CD4-positive, CD25-positive, alpha-beta regulatory T cell (primary cell): ENCODE measurements around the gene PNKD. TPM values are rescaled to one million over a fixed set of nuclear protein-coding genes. Genes with fewer than 3 reads are reported as not detected.

Experiments
- ATAC-seq, 2 donors: fragments of 150-1000 bp; cut with Tn5 transposase; one replicate each; pipeline ENCODE4 v1.10.0; 2021; ENCODE audit warnings: low read depth in 2 of 2, moderate number of reproducible peaks in 2 of 2, moderate library complexity in 1 of 2
- DNase-seq, 3 donors: peaks; one replicate each; pipeline versions ENCODE4 v3.0.0 to v3.0.0-alpha.2; 2012 to 2022; ENCODE audit warnings: mixed read lengths in 1 of 3
- H3K27ac ChIP-seq: one replicate; pipeline ENCODE4 v1.7.0; 2013; ENCODE audit warnings: mild to moderate bottlenecking, low read length; ENCODE audit not compliant: insufficient read depth, poor library complexity, severe bottlenecking
- H3K27me3 ChIP-seq: one replicate; pipeline ENCODE4 v1.7.0; 2013; ENCODE audit warnings: low read length; ENCODE audit not compliant: control insufficient read depth, insufficient read depth
- H3K36me3 ChIP-seq: one replicate; pipeline ENCODE4 v1.7.0; 2013; ENCODE audit warnings: mild to moderate bottlenecking, low read length, moderate library complexity; ENCODE audit not compliant: control insufficient read depth, insufficient read depth
- H3K4me1 ChIP-seq: 2 replicates; pipeline ENCODE4 v1.7.0; 2013; ENCODE audit warnings: mild to moderate bottlenecking, low read length; ENCODE audit not compliant: insufficient read depth, control insufficient read depth, poor library complexity, severe bottlenecking
- H3K4me3 ChIP-seq: one replicate; pipeline ENCODE4 v1.7.0; 2013; ENCODE audit warnings: low read depth, mild to moderate bottlenecking, low read length, moderate library complexity
- H3K9me3 ChIP-seq, 2 experiments: 1 replicate in 1 of 2; 2 replicates in 1 of 2; pipeline ENCODE4 v1.7.0; 2013; ENCODE audit warnings: low read length in 2 of 2, mild to moderate bottlenecking in 1 of 2, moderate library complexity in 1 of 2; ENCODE audit not compliant: control insufficient read depth in 2 of 2
- H3K27ac Mint-ChIP-seq, 3 donors: one replicate each; pipeline ENCODE4 v1.8.0; 2020 to 2022; ENCODE audit warnings: mild to moderate bottlenecking in 3 of 3, mixed read lengths in 3 of 3, moderate library complexity in 2 of 3
- H3K27me3 Mint-ChIP-seq: one replicate; pipeline ENCODE4 v1.8.0; 2022; ENCODE audit warnings: mild to moderate bottlenecking, mixed read lengths
- H3K36me3 Mint-ChIP-seq: one replicate; pipeline ENCODE4 v1.8.0; 2020; ENCODE audit warnings: mixed read lengths
- H3K4me1 Mint-ChIP-seq, 4 donors: one replicate each; pipeline ENCODE4 v1.8.0; 2020 to 2022; ENCODE audit warnings: mixed read lengths in 4 of 4, mild to moderate bottlenecking in 1 of 4
- H3K4me3 Mint-ChIP-seq, 4 donors: one replicate each; pipeline ENCODE4 v1.8.0; 2020 to 2022; ENCODE audit warnings: mild to moderate bottlenecking in 4 of 4, mixed read lengths in 4 of 4, moderate library complexity in 3 of 4
- H3K9me3 Mint-ChIP-seq, 7 donors: one replicate each; pipeline ENCODE4 v1.8.0; 2020 to 2022; ENCODE audit warnings: mixed read lengths in 7 of 7, mild to moderate bottlenecking in 3 of 7, moderate library complexity in 2 of 7
- polyA plus RNA-seq, 4 donors: library from polyadenylated mRNA; unstranded; fragments of 300-500 nt; fragmentation: Illumina TruSeq; gene quantifications; one replicate each; pipeline ENCODE4 v1.2.3, GENCODE V29; 2021
- total RNA-seq: library from RNA; stranded (reverse); gene quantifications from one replicate; pipeline ENCODE4 v1.2.3, GENCODE V29; 2022

Gene PNKD
- total and polyA plus RNA-seq, 5 donors from 2014 or later = 21.9 to 107 (median 98.0) TPM

GRCh38 chr2:218262631-218263586 lies 7.4 kb upstream of the PNKD start:
- no peak for DNase-seq
- H3K27me3 ChIP-seq = no peaks in the 10 kb centered on the region
- H3K4me1 Mint-ChIP-seq = peaks cover 0 to 27% (median 12%) of the 10 kb centered on the region in 4 donors
- no peak overlapping the region for H3K27ac Mint-ChIP-seq
- H3K36me3 ChIP-seq = peaks cover 36% of the 10 kb centered on the region
- peaks cover 0 to 1% (median 0%) of the 10 kb centered on the region in 7 donors for H3K9me3 Mint-ChIP-seq
- peaks cover 21% of the 10 kb centered on the region for H3K36me3 Mint-ChIP-seq
- no peaks in the 10 kb centered on the region for H3K27me3 Mint-ChIP-seq
- no peak for ATAC-seq
- H3K9me3 ChIP-seq = no peaks in the 10 kb centered on the region
- H3K4me3 Mint-ChIP-seq = no peak overlapping the region
- H3K27ac ChIP-seq = no peak overlapping the region
- no peak overlapping the region for H3K4me3 ChIP-seq
- no peaks in the 10 kb centered on the region for H3K4me1 ChIP-seq

GRCh38 chr2:218263817-218264641 lies 6.3 kb upstream of the PNKD start:
- peaks cover 0 to 23% (median 10%) of the 10 kb centered on the region in 4 donors for H3K4me1 Mint-ChIP-seq
- H3K9me3 ChIP-seq = no peaks in the 10 kb centered on the region
- ATAC-seq (no peak), DNase-seq (peak in 1 of 3 donors; percentile 46)
- no peaks in the 10 kb centered on the region for H3K27me3 ChIP-seq
- peaks cover 3% of the 10 kb centered on the region for H3K4me1 ChIP-seq
- no peak overlapping the region for H3K4me3 Mint-ChIP-seq
- H3K27ac Mint-ChIP-seq = peak overlapping the region in 1 of 3 donors; percentile 91
- H3K4me3 ChIP-seq = no peak overlapping the region
- H3K27me3 Mint-ChIP-seq = no peaks in the 10 kb centered on the region
- H3K27ac ChIP-seq = no peak overlapping the region
- peaks cover 36% of the 10 kb centered on the region for H3K36me3 ChIP-seq
- H3K9me3 Mint-ChIP-seq = peaks cover 0 to 1% (median 0%) of the 10 kb centered on the region in 7 donors
- peaks cover 21% of the 10 kb centered on the region for H3K36me3 Mint-ChIP-seq

- Mint-ChIP-seq H3K36me3 (peaks cover 21% of the 10 kb centered on the region), H3K27ac (no peak overlapping the region), H3K9me3 (peaks cover 0 to 1% (median 0%) of the 10 kb centered on the region in 7 donors), H3K4me3 (peak overlapping the region in 1 of 4 donors; percentile 78), H3K4me1 (peaks cover under 1 to 24% (median 13%) of the 10 kb centered on the region in 4 donors), H3K27me3 (no peaks in the 10 kb centered on the region)
- peaks cover 36% of the 10 kb centered on the region for H3K36me3 ChIP-seq
- H3K27ac ChIP-seq = no peak overlapping the region
- no peaks in the 10 kb centered on the region for H3K27me3 ChIP-seq
- no peak for ATAC-seq
- no peaks in the 10 kb centered on the region for H3K9me3 ChIP-seq
- H3K4me1 ChIP-seq = peaks cover 11% of the 10 kb centered on the region
- DNase-seq = no peak
- H3K4me3 ChIP-seq = no peak overlapping the region
These were observed 5.4 kb upstream of the PNKD start for GRCh38 chr2:218264773-218265561.

GRCh38 chr2:218265626-218266025 lies 4.7 kb upstream of the PNKD start:
- peaks cover 13% of the 10 kb centered on the region for H3K4me1 ChIP-seq

GRCh38 chr2:218266316-218266979 lies 3.9 kb upstream of the PNKD start:
- H3K4me1 Mint-ChIP-seq = peaks cover 4 to 37% (median 22%) of the 10 kb centered on the region in 4 donors
- H3K9me3 ChIP-seq = no peaks in the 10 kb centered on the region
- peaks cover 0 to 1% (median 0%) of the 10 kb centered on the region in 7 donors for H3K9me3 Mint-ChIP-seq
- ATAC-seq (no peak), DNase-seq (no peak)
- H3K27ac Mint-ChIP-seq = peak overlapping the region in 2 of 3 donors; percentile 71 to 87
- no peak overlapping the region for H3K4me3 ChIP-seq
- H3K36me3 ChIP-seq = peaks cover 36% of the 10 kb centered on the region
- H3K27ac ChIP-seq = no peak overlapping the region
- peaks cover 21% of the 10 kb centered on the region for H3K4me1 ChIP-seq
- no peaks in the 10 kb centered on the region for H3K27me3 Mint-ChIP-seq
- no peaks in the 10 kb centered on the region for H3K27me3 ChIP-seq
- peak overlapping the region in 2 of 4 donors; percentile 47 to 73 for H3K4me3 Mint-ChIP-seq
- H3K36me3 Mint-ChIP-seq = peaks cover 21% of the 10 kb centered on the region

More at GRCh38 chr2:218265626-218266025, 4.7 kb upstream of the PNKD start:
- Histone ChIP-seq H3K9me3 (no peaks in the 10 kb centered on the region), H3K27me3 (no peaks in the 10 kb centered on the region), H3K36me3 (peaks cover 36% of the 10 kb centered on the region), H3K27ac (no peak overlapping the region), H3K4me3 (no peak overlapping the region)
- Mint-ChIP-seq H3K4me1 (peaks cover 4 to 29% (median 17%) of the 10 kb centered on the region in 4 donors), H3K36me3 (peaks cover 21% of the 10 kb centered on the region), H3K27ac (peak overlapping the region in 1 of 3 donors; percentile 71), H3K27me3 (no peaks in the 10 kb centered on the region), H3K9me3 (peaks cover 0 to 1% (median 0%) of the 10 kb centered on the region in 7 donors), H3K4me3 (peak overlapping the region in 1 of 4 donors; percentile 78)
- DNase-seq (no peak), ATAC-seq (no peak)

GRCh38 chr2:218267259-218267658 lies 3.1 kb upstream of the PNKD start:
- peaks cover 21% of the 10 kb centered on the region for H3K36me3 Mint-ChIP-seq
- Histone ChIP-seq H3K4me3 (no peak overlapping the region), H3K27ac (no peak overlapping the region), H3K4me1 (peaks cover 30% of the 10 kb centered on the region), H3K36me3 (peaks cover 38% of the 10 kb centered on the region), H3K27me3 (no peaks in the 10 kb centered on the region), H3K9me3 (no peaks in the 10 kb centered on the region)
- DNase-seq (no peak), ATAC-seq (no peak)
- peak overlapping the region; percentile 36 to 73 (median 49) for H3K4me3 Mint-ChIP-seq
- H3K27ac Mint-ChIP-seq = peak overlapping the region in 1 of 3 donors; percentile 87
- no peaks in the 10 kb centered on the region for H3K27me3 Mint-ChIP-seq
- H3K9me3 Mint-ChIP-seq = peaks cover 0 to 1% (median 0%) of the 10 kb centered on the region in 7 donors
- peaks cover 4 to 45% (median 31%) of the 10 kb centered on the region in 4 donors for H3K4me1 Mint-ChIP-seq
